Superior temporal gyrus (tissue), 1 donor: ENCODE results near the gene PCK1.
"Not testable (repeated sequence)": the region's sequence is repeated elsewhere in the genome, so short reads cannot be mapped to it uniquely, and the experiment has no call there.

Experiments
- DNase-seq: peaks from one replicate; pipeline ENCODE4 v3.0.0-alpha.2; 2016; ENCODE audit errors: extremely low spot score

Gene PCK1

GRCh38 chr20:57560554-57561355 is at the start of gene PCK1:
PCK1 (plus strand) TSS chr20:57561110; CDS start chr20:57561412, 302 bp downstream.
- DNase-seq = no peak

- not testable (repeated sequence) for DNase-seq
Measured at GRCh38 chr20:57511709-57512108, 49.2 kb upstream of the PCK1 start.

- DNase-seq = no peak
Measured at GRCh38 chr20:57512432-57512831, 48.5 kb upstream of the PCK1 start.

GRCh38 chr20:57513199-57513598 is 47.7 kb upstream of the PCK1 start:
- no peak for DNase-seq

GRCh38 chr20:57514273-57514751 is 46.6 kb upstream of the PCK1 start:
- peak; percentile 91 for DNase-seq

GRCh38 chr20:57517904-57518303 is 43.0 kb upstream of the PCK1 start:
- DNase-seq = no peak

- no peak for DNase-seq
Measured at GRCh38 chr20:57522380-57523140, 38.4 kb upstream of the PCK1 start.

- no peak for DNase-seq
Measured at GRCh38 chr20:57523782-57524181, 37.1 kb upstream of the PCK1 start.

GRCh38 chr20:57524511-57525176 is 36.3 kb upstream of the PCK1 start, which contains the start of gene CTCFL:
CTCFL (minus strand) TSS chr20:57525140; CDS start chr20:57524205, 935 bp downstream.
- no peak for DNase-seq

GRCh38 chr20:57525328-57526086 is 35.4 kb upstream of the PCK1 start:
- no peak for DNase-seq

- no peak for DNase-seq
Measured at GRCh38 chr20:57526087-57526884, 34.6 kb upstream of the PCK1 start.

GRCh38 chr20:57526885-57527460 is 33.9 kb upstream of the PCK1 start:
- no peak for DNase-seq

GRCh38 chr20:57527728-57528127 is 33.2 kb upstream of the PCK1 start:
- no peak for DNase-seq

GRCh38 chr20:57528148-57528547 is 32.8 kb upstream of the PCK1 start:
- no peak for DNase-seq

GRCh38 chr20:57529160-57529585 is 31.7 kb upstream of the PCK1 start:
- DNase-seq = no peak

GRCh38 chr20:57529810-57530209 is 31.1 kb upstream of the PCK1 start:
- no peak for DNase-seq

- no peak for DNase-seq
Measured at GRCh38 chr20:57530327-57530981, 30.5 kb upstream of the PCK1 start.

- no peak for DNase-seq
Measured at GRCh38 chr20:57532104-57532503, 28.8 kb upstream of the PCK1 start.

GRCh38 chr20:57535297-57535696 is 25.6 kb upstream of the PCK1 start:
- DNase-seq = no peak
